ENCODE measurements around the gene GRM7.

Gene GRM7

GRCh38 chr3:7693976-7694375 lies 833.1 kb downstream of the GRM7 start:
- TF ChIP-seq CTCF (IDR thresholded peaks at IDR 0.05; ENCODE audit: borderline replicate concordance, control extremely low read depth, extremely low read depth, insufficient read depth, missing control alignments), result no peak
- in situ Hi-C loops (cut with MboI; ENCODE audit: low sequenced_read_pairs, unreplicated experiment), result no loop called here
- no peak for DNase-seq (ENCODE audit: low spot score)

- no peak for TF ChIP-seq CTCF (IDR thresholded peaks at IDR 0.05; ENCODE audit: borderline replicate concordance, control extremely low read depth, extremely low read depth, insufficient read depth, missing control alignments)
- DNase-seq (ENCODE audit: low spot score), result no peak
- in situ Hi-C loops (cut with MboI; ENCODE audit: low sequenced_read_pairs, unreplicated experiment), result no loop called here
Measured at GRCh38 chr3:7695049-7695448, 834.1 kb downstream of the GRM7 start.

- no peak for DNase-seq (ENCODE audit: low spot score)
- in situ Hi-C loops (cut with MboI; ENCODE audit: low sequenced_read_pairs, unreplicated experiment), result no loop called here
- TF ChIP-seq CTCF (IDR thresholded peaks at IDR 0.05; ENCODE audit: borderline replicate concordance, control extremely low read depth, extremely low read depth, insufficient read depth, missing control alignments), result no peak
Measured at GRCh38 chr3:7696320-7696719, 835.4 kb downstream of the GRM7 start.

- DNase-seq (ENCODE audit: low spot score), result no peak
- in situ Hi-C loops (cut with MboI; ENCODE audit: low sequenced_read_pairs, unreplicated experiment), result no loop called here
- TF ChIP-seq CTCF (IDR thresholded peaks at IDR 0.05; ENCODE audit: borderline replicate concordance, control extremely low read depth, extremely low read depth, insufficient read depth, missing control alignments), result no peak
Measured at GRCh38 chr3:7697548-7697947, 836.6 kb downstream of the GRM7 start.

GRCh38 chr3:7700539-7700938 lies 839.6 kb downstream of the GRM7 start:
- no peak for TF ChIP-seq CTCF (IDR thresholded peaks at IDR 0.05; ENCODE audit: borderline replicate concordance, control extremely low read depth, extremely low read depth, insufficient read depth, missing control alignments)
- in situ Hi-C loops (cut with MboI; ENCODE audit: low sequenced_read_pairs, unreplicated experiment), result no loop called here
- no peak for DNase-seq (ENCODE audit: low spot score)

- in situ Hi-C loops (cut with MboI; ENCODE audit: low sequenced_read_pairs, unreplicated experiment), result no loop called here
- DNase-seq (ENCODE audit: low spot score), result no peak
- TF ChIP-seq CTCF (IDR thresholded peaks at IDR 0.05; ENCODE audit: borderline replicate concordance, control extremely low read depth, extremely low read depth, insufficient read depth, missing control alignments), result no peak
Measured at GRCh38 chr3:7700977-7701376, 840.1 kb downstream of the GRM7 start.

- no peak for TF ChIP-seq CTCF (IDR thresholded peaks at IDR 0.05; ENCODE audit: borderline replicate concordance, control extremely low read depth, extremely low read depth, insufficient read depth, missing control alignments)
- DNase-seq (ENCODE audit: low spot score), result no peak
- in situ Hi-C loops (cut with MboI; ENCODE audit: low sequenced_read_pairs, unreplicated experiment), result no loop called here
Measured at GRCh38 chr3:7707187-7707586, 846.3 kb downstream of the GRM7 start.
